ENCODE results near the gene PELO.

Gene PELO

DNA sequence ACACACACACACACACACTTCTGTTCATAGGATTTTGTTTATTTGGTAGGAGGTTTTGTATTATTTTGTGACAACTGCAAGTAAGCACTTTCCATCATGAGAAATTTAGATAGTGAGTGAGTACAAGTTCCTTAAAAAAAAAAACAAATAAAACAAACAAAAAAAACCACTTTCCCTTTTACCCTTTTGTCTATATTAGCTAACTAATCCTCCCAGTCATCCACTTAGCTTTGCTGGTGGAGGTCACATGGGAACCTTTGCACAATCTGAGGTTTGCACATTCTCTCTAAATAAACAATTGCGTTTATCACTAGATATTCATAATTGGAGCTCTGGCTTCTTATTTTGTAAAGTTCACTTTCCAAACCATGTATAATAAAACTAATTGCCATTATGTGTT lies 6.8 kb downstream of the PELO start:
- Histone ChIP-seq H3K36me3 (ENCODE audit: control insufficient read depth, low read length) (no peaks in the 10 kb centered on the region), H3K27ac (ENCODE audit: low read depth, low read length) (no peak overlapping the region), H3K9me2 (replicated peaks; ENCODE audit: control insufficient read depth, low read length) (no peaks in the 10 kb centered on the region), H3K4me3 (ENCODE audit: low read length) (no peak overlapping the region), H3K27me3 (ENCODE audit: control insufficient read depth, low read length) (no peaks in the 10 kb centered on the region), H3K4me1 (ENCODE audit: control insufficient read depth, low read length) (peaks cover 10% of the 10 kb centered on the region), H4K20me1 (ENCODE audit: control insufficient read depth, insufficient read depth, low read depth, low read length) (no peaks in the 10 kb centered on the region), H3K9me3 (ENCODE audit: control insufficient read depth, insufficient read depth, low read length) (no peaks in the 10 kb centered on the region), H3F3A (ENCODE audit: control insufficient read depth, insufficient read depth) (no peaks in the 10 kb centered on the region), H3K79me2 (ENCODE audit: control insufficient read depth, low read length) (peaks cover 10% of the 10 kb centered on the region), H3K4me2 (ENCODE audit: low read length) (no peak overlapping the region)
- TF ChIP-seq, protein P1, sequence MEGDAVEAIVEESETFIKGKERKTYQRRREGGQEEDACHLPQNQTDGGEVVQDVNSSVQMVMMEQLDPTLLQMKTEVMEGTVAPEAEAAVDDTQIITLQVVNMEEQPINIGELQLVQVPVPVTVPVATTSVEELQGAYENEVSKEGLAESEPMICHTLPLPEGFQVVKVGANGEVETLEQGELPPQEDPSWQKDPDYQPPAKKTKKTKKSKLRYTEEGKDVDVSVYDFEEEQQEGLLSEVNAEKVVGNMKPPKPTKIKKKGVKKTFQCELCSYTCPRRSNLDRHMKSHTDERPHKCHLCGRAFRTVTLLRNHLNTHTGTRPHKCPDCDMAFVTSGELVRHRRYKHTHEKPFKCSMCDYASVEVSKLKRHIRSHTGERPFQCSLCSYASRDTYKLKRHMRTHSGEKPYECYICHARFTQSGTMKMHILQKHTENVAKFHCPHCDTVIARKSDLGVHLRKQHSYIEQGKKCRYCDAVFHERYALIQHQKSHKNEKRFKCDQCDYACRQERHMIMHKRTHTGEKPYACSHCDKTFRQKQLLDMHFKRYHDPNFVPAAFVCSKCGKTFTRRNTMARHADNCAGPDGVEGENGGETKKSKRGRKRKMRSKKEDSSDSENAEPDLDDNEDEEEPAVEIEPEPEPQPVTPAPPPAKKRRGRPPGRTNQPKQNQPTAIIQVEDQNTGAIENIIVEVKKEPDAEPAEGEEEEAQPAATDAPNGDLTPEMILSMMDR (IDR thresholded peaks at IDR 0.05; ENCODE audit: low read depth, low read length, poor library complexity, severe bottlenecking), result no peak
- TF ChIP-seq EZH2phosphoT487 (IDR thresholded peaks at IDR 0.05; ENCODE audit: borderline replicate concordance, low read length), result no peak

DNA sequence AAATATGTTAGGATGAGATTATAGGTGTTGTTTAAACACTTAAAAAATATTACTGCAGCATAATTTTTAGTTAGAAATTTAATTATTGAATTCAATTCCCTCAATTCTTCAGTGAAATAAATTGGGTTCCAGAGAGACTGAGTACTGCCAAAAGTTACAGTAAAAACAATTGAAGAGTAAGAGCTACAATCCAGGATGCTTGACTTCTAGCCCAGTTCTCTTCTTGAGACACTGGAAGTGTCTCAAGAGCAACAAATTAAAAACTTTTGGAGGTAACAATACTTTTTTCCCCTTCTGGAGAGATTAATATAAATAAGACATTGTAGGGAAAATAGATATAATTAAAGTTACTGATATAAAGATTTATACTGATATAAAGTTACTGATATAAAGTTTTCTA lies 8.3 kb downstream of the PELO start:
- TF ChIP-seq EZH2phosphoT487 (IDR thresholded peaks at IDR 0.05; ENCODE audit: borderline replicate concordance, low read length), result no peak
- TF ChIP-seq, protein P1 (IDR thresholded peaks at IDR 0.05; ENCODE audit: low read depth, low read length, poor library complexity, severe bottlenecking), result no peak
- H3K4me1 ChIP-seq (ENCODE audit: control insufficient read depth, low read length), result peaks cover 20% of the 10 kb centered on the region
- no peaks in the 10 kb centered on the region for H3K9me3 ChIP-seq (ENCODE audit: control insufficient read depth, insufficient read depth, low read length)
- no peak overlapping the region for H3K4me2 ChIP-seq (ENCODE audit: low read length)
- H3K27ac ChIP-seq (ENCODE audit: low read depth, low read length), result no peak overlapping the region
- H3K27me3 ChIP-seq (ENCODE audit: control insufficient read depth, low read length), result no peaks in the 10 kb centered on the region
- H3K9me2 ChIP-seq (replicated peaks; ENCODE audit: control insufficient read depth, low read length), result no peaks in the 10 kb centered on the region
- no peaks in the 10 kb centered on the region for H3F3A ChIP-seq (ENCODE audit: control insufficient read depth, insufficient read depth)
- no peaks in the 10 kb centered on the region for H4K20me1 ChIP-seq (ENCODE audit: control insufficient read depth, insufficient read depth, low read depth, low read length)
- H3K36me3 ChIP-seq (ENCODE audit: control insufficient read depth, low read length), result peaks cover 8% of the 10 kb centered on the region
- peaks cover 22% of the 10 kb centered on the region for H3K79me2 ChIP-seq (ENCODE audit: control insufficient read depth, low read length)
- H3K4me3 ChIP-seq (ENCODE audit: low read length), result no peak overlapping the region

DNA sequence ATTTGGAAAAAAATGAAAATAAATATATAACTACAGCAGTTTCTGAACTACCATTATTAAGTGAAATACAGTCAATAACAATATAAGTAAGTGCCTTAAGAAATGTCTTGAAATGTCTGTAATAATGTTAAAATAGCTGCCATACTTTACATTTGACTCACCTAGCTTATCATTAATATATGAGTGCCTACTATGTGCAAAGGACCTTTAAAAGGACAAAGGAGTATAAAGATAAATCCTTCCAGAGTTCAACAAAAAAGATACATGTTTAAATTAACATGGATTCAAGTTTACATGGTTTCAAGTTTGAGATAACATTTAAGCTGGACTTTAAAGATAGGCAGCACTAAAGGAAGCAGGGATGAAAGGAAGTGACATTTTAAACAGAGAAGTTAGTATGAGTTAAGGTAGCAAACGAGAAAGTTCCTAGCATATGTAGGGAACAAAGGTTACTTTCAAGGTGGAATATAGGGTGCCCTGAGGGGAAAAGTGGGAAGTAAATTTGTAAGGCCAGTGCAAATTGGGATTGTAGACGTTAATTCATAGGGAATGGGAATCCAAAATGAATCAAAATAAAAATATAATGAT lies 8.9 kb downstream of the PELO start:
- peaks cover 14% of the 10 kb centered on the region for H3K36me3 ChIP-seq (ENCODE audit: control insufficient read depth, low read length)
- TF ChIP-seq EZH2phosphoT487 (IDR thresholded peaks at IDR 0.05; ENCODE audit: borderline replicate concordance, low read length), result no peak
- TF ChIP-seq, protein P1 (IDR thresholded peaks at IDR 0.05; ENCODE audit: low read depth, low read length, poor library complexity, severe bottlenecking), result no peak
- H3K4me3 ChIP-seq (ENCODE audit: low read length), result no peak overlapping the region
- H3K9me2 ChIP-seq (replicated peaks; ENCODE audit: control insufficient read depth, low read length), result no peaks in the 10 kb centered on the region
- H4K20me1 ChIP-seq (ENCODE audit: control insufficient read depth, insufficient read depth, low read depth, low read length), result 0 out of 2 replicates have a peak, but pooled peaks cover 3% of the 10 kb centered on the region
- H3K4me1 ChIP-seq (ENCODE audit: control insufficient read depth, low read length), result peaks cover 25% of the 10 kb centered on the region
- H3K4me2 ChIP-seq (ENCODE audit: low read length), result no peak overlapping the region
- H3K79me2 ChIP-seq (ENCODE audit: control insufficient read depth, low read length), result peaks cover 28% of the 10 kb centered on the region
- no peaks in the 10 kb centered on the region for H3K27me3 ChIP-seq (ENCODE audit: control insufficient read depth, low read length)
- no peaks in the 10 kb centered on the region for H3K9me3 ChIP-seq (ENCODE audit: control insufficient read depth, insufficient read depth, low read length)
- H3K27ac ChIP-seq (ENCODE audit: low read depth, low read length), result no peak overlapping the region
- no peaks in the 10 kb centered on the region for H3F3A ChIP-seq (ENCODE audit: control insufficient read depth, insufficient read depth)

Data from DOHH2 (cell line).